CD14-positive monocyte (primary cell): ENCODE data around the gene SKIL. TPM values are rescaled to one million over a fixed set of nuclear protein-coding genes. Genes with fewer than 3 reads are reported as not detected.

Experiments
- DNase-seq, 3 donors: peaks; one replicate each; pipeline ENCODE4 v3.0.0-alpha.2; 2011 to 2022
- H2AFZ ChIP-seq: 2 replicates; pipeline ENCODE4 v1.6.0; 2012; ENCODE audit warnings: mild to moderate bottlenecking, low read depth, low read length, inconsistent platforms; ENCODE audit not compliant: insufficient read depth, poor library complexity, severe bottlenecking
- H3K27ac ChIP-seq, 2 donors: 1 replicate in 1 of 2; 2 replicates in 1 of 2; pipeline ENCODE4 v1.5.1; 2012 to 2013; ENCODE audit warnings: low read length in 2 of 2, control low read depth in 1 of 2, inconsistent platforms in 1 of 2, low read depth in 1 of 2, mild to moderate bottlenecking in 1 of 2
- H3K27me3 ChIP-seq, 2 donors: one replicate each; pipeline versions ENCODE4 v1.6.0 to v1.6.1; 2011 to 2013; ENCODE audit warnings: low read length in 2 of 2; ENCODE audit not compliant: control insufficient read depth in 2 of 2, insufficient read depth in 2 of 2
- H3K36me3 ChIP-seq, 2 donors: replicated peaks in 1 of 2; 1 replicate in 1 of 2; 2 replicates in 1 of 2; pipeline versions ENCODE4 v1.5.1 to v1.6.1; 2012 to 2013; ENCODE audit warnings: low read length in 2 of 2, control low read depth in 1 of 2, inconsistent platforms in 1 of 2, mild to moderate bottlenecking in 1 of 2; ENCODE audit not compliant: insufficient read depth in 2 of 2, control insufficient read depth in 1 of 2
- H3K4me1 ChIP-seq, 2 donors: 1 replicate in 1 of 2; 2 replicates in 1 of 2; pipeline versions ENCODE4 v1.5.1 to v1.6.1; 2012 to 2013; ENCODE audit warnings: low read length in 2 of 2, control low read depth in 1 of 2, inconsistent platforms in 1 of 2, mild to moderate bottlenecking in 1 of 2, moderate library complexity in 1 of 2; ENCODE audit not compliant: insufficient read depth in 2 of 2, control insufficient read depth in 1 of 2
- H3K4me2 ChIP-seq: replicated peaks from 2 replicates; pipeline ENCODE3; 2012; ENCODE audit warnings: low read length, moderate library complexity, mild to moderate bottlenecking; ENCODE audit not compliant: poor library complexity, severe bottlenecking; ENCODE audit errors: extremely low read depth
- H3K4me3 ChIP-seq, 3 experiments: fragments of 200-600 bp in 1 of 3; sonication (generic) in 1 of 3; replicated peaks in 1 of 3; 1 replicate in 2 of 3; 2 replicates in 1 of 3; pipeline ENCODE4 v1.5.1; 2011 to 2013; ENCODE audit warnings: low read length in 3 of 3, mild to moderate bottlenecking in 3 of 3, control low read depth in 2 of 3, low read depth in 2 of 3, inconsistent platforms in 1 of 3, moderate library complexity in 1 of 3
- H3K79me2 ChIP-seq: 2 replicates; pipeline ENCODE4 v1.6.0; 2012; ENCODE audit warnings: mild to moderate bottlenecking, control low read depth, inconsistent platforms, low read length, moderate library complexity; ENCODE audit not compliant: insufficient read depth
- H3K9ac ChIP-seq: 2 replicates; pipeline ENCODE4 v1.6.0; 2017; ENCODE audit warnings: low read length, mild to moderate bottlenecking; ENCODE audit not compliant: insufficient read depth, poor library complexity, severe bottlenecking
- H3K9me3 ChIP-seq, 2 donors: replicated peaks in 1 of 2; 1 replicate in 1 of 2; 2 replicates in 1 of 2; pipeline versions ENCODE4 v1.5.1 to v1.6.1; 2012 to 2013; ENCODE audit warnings: low read length in 2 of 2, control low read depth in 1 of 2; ENCODE audit not compliant: control insufficient read depth in 1 of 2, insufficient read depth in 1 of 2
- H4K20me1 ChIP-seq: 2 replicates; pipeline ENCODE4 v1.6.0; 2012; ENCODE audit warnings: mild to moderate bottlenecking, low read length, control low read depth, moderate library complexity; ENCODE audit not compliant: insufficient read depth
- H3K27ac Mint-ChIP-seq, 7 donors: one replicate each; pipeline ENCODE4 v1.8.0; 2020; ENCODE audit warnings: mild to moderate bottlenecking in 7 of 7, mixed read lengths in 7 of 7, moderate library complexity in 6 of 7, inconsistent platforms in 2 of 7
- H3K27me3 Mint-ChIP-seq, 3 donors: one replicate each; pipeline ENCODE4 v1.8.0; 2021 to 2022; ENCODE audit warnings: low read depth in 3 of 3, mild to moderate bottlenecking in 3 of 3, mixed read lengths in 3 of 3, moderate library complexity in 3 of 3, inconsistent platforms in 1 of 3
- H3K36me3 Mint-ChIP-seq, 2 donors: one replicate each; pipeline ENCODE4 v1.8.0; 2020; ENCODE audit warnings: mixed read lengths in 2 of 2, inconsistent platforms in 1 of 2, mild to moderate bottlenecking in 1 of 2
- H3K4me1 Mint-ChIP-seq: one replicate; pipeline ENCODE4 v1.8.0; 2020; ENCODE audit warnings: mild to moderate bottlenecking, mixed read lengths
- H3K4me3 Mint-ChIP-seq, 2 donors: one replicate each; pipeline ENCODE4 v1.8.0; 2020; ENCODE audit warnings: mild to moderate bottlenecking in 2 of 2, mixed read lengths in 2 of 2, moderate library complexity in 1 of 2
- H3K9me3 Mint-ChIP-seq, 7 donors: one replicate each; pipeline ENCODE4 v1.8.0; 2020 to 2022; ENCODE audit warnings: mixed read lengths in 7 of 7, mild to moderate bottlenecking in 6 of 7, moderate library complexity in 6 of 7, inconsistent platforms in 2 of 7
- WGBS: methylation state at CpG from one replicate; pipeline ENCODE4 v1.1.5; 2013; ENCODE audit warnings: missing lambda C conversion rate; ENCODE audit not compliant: insufficient coverage; 5-methylcytosine and 5-hydroxymethylcytosine counted together
- intact Hi-C, 2 donors: fragments of 100-400 bp; cut with micrococcal nuclease; formaldehyde crosslinking; loops; one replicate each; pipeline versions ENCODE4 v1.15.0 to v1.15.1; 2023
- polyA plus RNA-seq, 3 donors: library from polyadenylated mRNA; depleted of rRNA in 1 of 3; unstranded in 2 of 3; stranded (reverse) in 1 of 3; fragments of 300-500 nt in 2 of 3; fragments of >200 nt in 1 of 3; fragmentation: Illumina TruSeq in 2 of 3; gene quantifications; 1 replicate in 2 of 3; 2 replicates in 1 of 3; pipeline ENCODE4 v1.2.3, GENCODE V29; 2012 to 2021
- TF ChIP-seq, protein P1 (sequence below): fragments of 200-600 bp; IDR thresholded peaks from one replicate; pipeline ENCODE4 v1.8.0; 2022; ENCODE audit warnings: antibody characterized with exemption, mild to moderate bottlenecking

SKIL gene
- polyA plus RNA-seq, 3 donors: 7.5 to 13.4 (median 9.2) TPM

GRCh38 chr3:170437696-170438407 is 80.3 kb downstream of the SKIL start:
- H3K36me3 Mint-ChIP-seq: no peaks in the 10 kb centered on the region
- no peak overlapping the region for H3K27ac Mint-ChIP-seq
- no peaks in the 10 kb centered on the region for H3K4me1 ChIP-seq
- no peaks in the 10 kb centered on the region for H3K36me3 ChIP-seq
- no peaks in the 10 kb centered on the region for H4K20me1 ChIP-seq
- no peaks in the 10 kb centered on the region for H3K4me1 Mint-ChIP-seq
- H3K27ac ChIP-seq: no peak overlapping the region
- H3K27me3 ChIP-seq: no peaks in the 10 kb centered on the region
- H3K4me3 Mint-ChIP-seq: no peak overlapping the region
- TF ChIP-seq, protein P1, sequence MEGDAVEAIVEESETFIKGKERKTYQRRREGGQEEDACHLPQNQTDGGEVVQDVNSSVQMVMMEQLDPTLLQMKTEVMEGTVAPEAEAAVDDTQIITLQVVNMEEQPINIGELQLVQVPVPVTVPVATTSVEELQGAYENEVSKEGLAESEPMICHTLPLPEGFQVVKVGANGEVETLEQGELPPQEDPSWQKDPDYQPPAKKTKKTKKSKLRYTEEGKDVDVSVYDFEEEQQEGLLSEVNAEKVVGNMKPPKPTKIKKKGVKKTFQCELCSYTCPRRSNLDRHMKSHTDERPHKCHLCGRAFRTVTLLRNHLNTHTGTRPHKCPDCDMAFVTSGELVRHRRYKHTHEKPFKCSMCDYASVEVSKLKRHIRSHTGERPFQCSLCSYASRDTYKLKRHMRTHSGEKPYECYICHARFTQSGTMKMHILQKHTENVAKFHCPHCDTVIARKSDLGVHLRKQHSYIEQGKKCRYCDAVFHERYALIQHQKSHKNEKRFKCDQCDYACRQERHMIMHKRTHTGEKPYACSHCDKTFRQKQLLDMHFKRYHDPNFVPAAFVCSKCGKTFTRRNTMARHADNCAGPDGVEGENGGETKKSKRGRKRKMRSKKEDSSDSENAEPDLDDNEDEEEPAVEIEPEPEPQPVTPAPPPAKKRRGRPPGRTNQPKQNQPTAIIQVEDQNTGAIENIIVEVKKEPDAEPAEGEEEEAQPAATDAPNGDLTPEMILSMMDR: no peak
- DNase-seq: no peak
- no peak overlapping the region for H3K4me3 ChIP-seq
- peaks cover 2 to 5% (median 2%) of the 10 kb centered on the region in 3 donors for H3K27me3 Mint-ChIP-seq
- no peak overlapping the region for H3K9ac ChIP-seq
- 94% methylated on average over 7 of the region's 10 CpGs for WGBS
- H3K9me3 ChIP-seq: no peaks in the 10 kb centered on the region
- peaks cover 0 to 3% (median 0%) of the 10 kb centered on the region in 7 donors for H3K9me3 Mint-ChIP-seq
- intact Hi-C loops: no loop called here
- H3K79me2 ChIP-seq: no peaks in the 10 kb centered on the region
- H3K4me2 ChIP-seq: no peak overlapping the region
- no peak overlapping the region for H2AFZ ChIP-seq

- TF ChIP-seq, protein P1: no peak
- DNase-seq: no peak
- H3K36me3 ChIP-seq: no peaks in the 10 kb centered on the region
- WGBS: no CpG with 5 or more reads among the region's 1 CpG
- peaks cover 2 to 5% (median 2%) of the 10 kb centered on the region in 3 donors for H3K27me3 Mint-ChIP-seq
- H3K9me3 Mint-ChIP-seq: peaks cover 0 to 3% (median 0%) of the 10 kb centered on the region in 7 donors
- no peak overlapping the region for H3K4me3 ChIP-seq
- no peak overlapping the region for H3K9ac ChIP-seq
- H3K9me3 ChIP-seq: no peaks in the 10 kb centered on the region
- no peaks in the 10 kb centered on the region for H4K20me1 ChIP-seq
- no peaks in the 10 kb centered on the region for H3K36me3 Mint-ChIP-seq
- no peaks in the 10 kb centered on the region for H3K79me2 ChIP-seq
- no peak overlapping the region for H3K4me3 Mint-ChIP-seq
- no peak overlapping the region for H3K27ac Mint-ChIP-seq
- H3K4me1 ChIP-seq: no peaks in the 10 kb centered on the region
- no peaks in the 10 kb centered on the region for H3K4me1 Mint-ChIP-seq
- H3K27ac ChIP-seq: no peak overlapping the region
- no peak overlapping the region for H2AFZ ChIP-seq
- intact Hi-C loops: no loop called here
- H3K27me3 ChIP-seq: no peaks in the 10 kb centered on the region
- no peak overlapping the region for H3K4me2 ChIP-seq
These were observed 81.3 kb downstream of the SKIL start for GRCh38 chr3:170438836-170439235.
